SU-DHL-6 (cell line): Measurements from ENCODE around the gene SLC25A19.
A peak's percentile ranks its signal among the peaks of the same experiment; 100 is the strongest.

ENCODE experiments used
- H2AFZ ChIP-seq: fragments of 200-600 bp; sonication (generic); 2 replicates; pipeline ENCODE4 v1.6.1; 2014; ENCODE audit warnings: low read depth, mild to moderate bottlenecking, moderate library complexity, mixed read lengths, antibody characterized with exemption, low read length; ENCODE audit not compliant: severe bottlenecking
- H3F3A ChIP-seq: fragments of 200-600 bp; shearing (Covaris generic); 2 replicates; pipeline ENCODE4 v1.6.0; 2016; ENCODE audit warnings: antibody characterized with exemption, mild to moderate bottlenecking; ENCODE audit not compliant: insufficient read depth
- H3K27ac ChIP-seq: fragments of 200-600 bp; sonication (generic); 2 replicates; pipeline ENCODE4 v1.5.1; 2016; ENCODE audit warnings: low read depth, mild to moderate bottlenecking, low read length, moderate library complexity, mixed read lengths
- H3K27me3 ChIP-seq: fragments of 200-600 bp; sonication (generic), shearing (Covaris generic); 2 replicates; pipeline ENCODE4 v1.6.0; 2014; ENCODE audit warnings: mild to moderate bottlenecking, low read length
- H3K36me3 ChIP-seq: fragments of 200-600 bp; sonication (generic); 2 replicates; pipeline ENCODE4 v1.6.1; 2014; ENCODE audit warnings: mild to moderate bottlenecking, low read length, mixed read lengths
- H3K4me2 ChIP-seq: fragments of 300-600, 200-600 bp; shearing (Covaris generic), sonication (generic); 2 replicates; pipeline ENCODE4 v1.6.0; 2014; ENCODE audit warnings: low read length, low read depth, mild to moderate bottlenecking; ENCODE audit not compliant: poor library complexity, severe bottlenecking
- H3K4me3 ChIP-seq: fragments of 200-600 bp; sonication (generic); 2 replicates; pipeline ENCODE4 v1.5.1; 2014; ENCODE audit warnings: antibody characterized with exemption, low read length, mild to moderate bottlenecking, mixed read lengths; ENCODE audit not compliant: insufficient read depth, poor library complexity, severe bottlenecking
- H3K79me2 ChIP-seq: fragments of 200-600 bp; sonication (generic); 2 replicates; pipeline ENCODE4 v1.6.1; 2014; ENCODE audit warnings: mild to moderate bottlenecking, low read length, moderate library complexity; ENCODE audit not compliant: insufficient read depth
- H3K9ac ChIP-seq: fragments of 200-600 bp; sonication (generic); 2 replicates; pipeline ENCODE4 v1.7.0; 2014; ENCODE audit warnings: mild to moderate bottlenecking, low read length
- H3K9me2 ChIP-seq: fragments of 200-600 bp; sonication (generic); replicated peaks from 2 replicates; pipeline ENCODE4 v1.6.1; 2014; ENCODE audit warnings: low read length; ENCODE audit not compliant: insufficient read depth
- H3K9me3 ChIP-seq: fragments of 200-600 bp; sonication (generic); 2 replicates; pipeline ENCODE4 v1.6.1; 2014; ENCODE audit warnings: low read length, mixed read lengths; ENCODE audit not compliant: insufficient read depth
- H4K20me1 ChIP-seq: fragments of 200-600 bp; sonication (generic); 2 replicates; pipeline ENCODE4 v1.6.1; 2014; ENCODE audit warnings: low read depth, mild to moderate bottlenecking, antibody characterized with exemption, low read length, moderate library complexity, mixed read lengths
- EZH2phosphoT487 ChIP-seq: fragments of 200-600 bp; sonication (generic), shearing (Covaris generic); conservative IDR thresholded peaks from 2 replicates; pipeline ENCODE4 v1.6.1; 2018; ENCODE audit warnings: mild to moderate bottlenecking, antibody characterized with exemption, low read length, moderate library complexity, mixed read lengths
- TF ChIP-seq, protein P1 (sequence below): fragments of 200-600 bp; sonication (generic); IDR thresholded peaks from one replicate; pipeline ENCODE4 v1.5.1; 2017; ENCODE audit warnings: antibody characterized with exemption, mild to moderate bottlenecking, low read length, moderate library complexity; ENCODE audit not compliant: insufficient read depth, poor library complexity, severe bottlenecking

Gene SLC25A19

DNA sequence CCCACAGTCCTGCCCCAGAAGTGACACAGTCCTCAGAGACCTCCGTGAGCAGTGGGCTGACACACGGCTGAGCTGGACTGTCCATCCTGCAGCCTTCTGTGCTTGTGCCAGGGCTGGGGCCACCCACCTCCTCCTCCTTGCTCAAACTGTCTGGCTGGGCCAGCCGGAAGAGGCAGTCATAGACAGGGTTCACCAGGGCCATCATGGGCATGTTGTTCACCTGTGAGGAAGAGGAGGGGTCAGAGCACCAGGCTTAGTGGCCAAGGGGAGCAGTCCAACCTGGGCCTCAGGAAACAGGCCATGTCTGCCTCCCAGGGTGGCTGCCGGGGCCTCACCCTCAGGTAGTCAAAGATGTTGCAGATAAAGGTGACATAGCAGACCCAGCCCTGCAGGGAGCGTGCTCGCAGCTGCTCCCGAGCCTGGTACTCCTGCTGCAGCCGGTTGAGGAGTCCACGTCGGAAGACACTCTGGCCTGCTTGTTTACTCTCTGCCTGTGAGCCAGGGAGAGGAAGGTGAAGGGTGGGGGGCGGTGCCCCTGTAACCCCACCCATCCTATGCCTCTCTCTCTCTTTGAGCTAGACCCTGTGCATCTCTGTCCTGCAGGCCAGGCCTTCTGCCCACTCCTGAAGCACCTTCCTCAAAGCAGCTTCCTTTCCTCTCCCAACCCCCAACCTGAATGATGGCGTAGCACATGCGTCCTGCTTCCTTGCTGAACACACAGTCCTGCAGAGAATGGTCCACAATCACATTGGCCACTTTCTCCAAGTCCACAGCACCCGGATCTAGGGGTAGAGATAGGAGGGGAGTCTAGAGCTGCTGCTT, 21.6 kb downstream of the SLC25A19 start:
- Histone ChIP-seq H3K27me3 (no peaks in the 10 kb centered on the region), H3K4me3 (no peak overlapping the region), H3K79me2 (peaks cover 21% of the 10 kb centered on the region), H2AFZ (no peak overlapping the region), H3K9me2 (no peaks in the 10 kb centered on the region), H3K9ac (peak overlapping the region; percentile 13; the same call in 1 of the 2 replicates), H3K9me3 (no peaks in the 10 kb centered on the region), H3K27ac (peak overlapping the region; percentile 5; the same call in 1 of the 2 replicates), H3K36me3 (no peaks in the 10 kb centered on the region), H3K4me2 (no peak overlapping the region), H4K20me1 (no peaks in the 10 kb centered on the region), H3F3A (peaks cover 11% of the 10 kb centered on the region)
- TF ChIP-seq, protein P1, sequence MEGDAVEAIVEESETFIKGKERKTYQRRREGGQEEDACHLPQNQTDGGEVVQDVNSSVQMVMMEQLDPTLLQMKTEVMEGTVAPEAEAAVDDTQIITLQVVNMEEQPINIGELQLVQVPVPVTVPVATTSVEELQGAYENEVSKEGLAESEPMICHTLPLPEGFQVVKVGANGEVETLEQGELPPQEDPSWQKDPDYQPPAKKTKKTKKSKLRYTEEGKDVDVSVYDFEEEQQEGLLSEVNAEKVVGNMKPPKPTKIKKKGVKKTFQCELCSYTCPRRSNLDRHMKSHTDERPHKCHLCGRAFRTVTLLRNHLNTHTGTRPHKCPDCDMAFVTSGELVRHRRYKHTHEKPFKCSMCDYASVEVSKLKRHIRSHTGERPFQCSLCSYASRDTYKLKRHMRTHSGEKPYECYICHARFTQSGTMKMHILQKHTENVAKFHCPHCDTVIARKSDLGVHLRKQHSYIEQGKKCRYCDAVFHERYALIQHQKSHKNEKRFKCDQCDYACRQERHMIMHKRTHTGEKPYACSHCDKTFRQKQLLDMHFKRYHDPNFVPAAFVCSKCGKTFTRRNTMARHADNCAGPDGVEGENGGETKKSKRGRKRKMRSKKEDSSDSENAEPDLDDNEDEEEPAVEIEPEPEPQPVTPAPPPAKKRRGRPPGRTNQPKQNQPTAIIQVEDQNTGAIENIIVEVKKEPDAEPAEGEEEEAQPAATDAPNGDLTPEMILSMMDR = no peak
- no peak for TF ChIP-seq EZH2phosphoT487

DNA sequence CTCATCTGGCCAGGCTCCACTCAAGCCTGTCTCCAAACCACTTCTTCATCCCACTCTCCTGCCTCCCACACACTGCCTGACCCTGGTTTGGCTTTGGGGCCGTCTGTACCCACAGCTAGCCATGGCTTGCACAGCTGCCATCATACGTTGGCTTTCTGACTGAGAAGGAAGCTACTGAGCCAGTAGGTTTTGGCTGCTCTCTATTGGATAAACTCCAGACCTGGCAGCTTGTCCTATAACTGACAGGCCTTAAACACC, 22.2 kb downstream of the SLC25A19 start:
- H3F3A ChIP-seq = peaks cover 9% of the 10 kb centered on the region
- H3K9me3 ChIP-seq = no peaks in the 10 kb centered on the region
- H3K9ac ChIP-seq = peak overlapping the region; percentile 13; the same call in 1 of the 2 replicates
- no peaks in the 10 kb centered on the region for H3K27me3 ChIP-seq
- H2AFZ ChIP-seq = no peak overlapping the region
- H3K79me2 ChIP-seq = peaks cover 27% of the 10 kb centered on the region
- no peaks in the 10 kb centered on the region for H3K36me3 ChIP-seq
- no peak overlapping the region for H3K27ac ChIP-seq
- TF ChIP-seq, protein P1 = no peak
- no peak for TF ChIP-seq EZH2phosphoT487
- no peaks in the 10 kb centered on the region for H4K20me1 ChIP-seq
- no peak overlapping the region for H3K4me2 ChIP-seq
- no peaks in the 10 kb centered on the region for H3K9me2 ChIP-seq
- H3K4me3 ChIP-seq = no peak overlapping the region

- Histone ChIP-seq H3K9ac (no peak overlapping the region), H3K4me3 (no peak overlapping the region), H3K27me3 (no peaks in the 10 kb centered on the region), H3K4me2 (no peak overlapping the region), H3K79me2 (peaks cover 30% of the 10 kb centered on the region), H4K20me1 (no peaks in the 10 kb centered on the region), H3K9me3 (no peaks in the 10 kb centered on the region), H3K27ac (no peak overlapping the region), H2AFZ (no peak overlapping the region), H3F3A (peaks cover 9% of the 10 kb centered on the region), H3K9me2 (no peaks in the 10 kb centered on the region), H3K36me3 (no peaks in the 10 kb centered on the region)
- TF ChIP-seq, protein P1 = no peak
- no peak for TF ChIP-seq EZH2phosphoT487
Measured at GRCh38 chr17:75266316-75267152, 22.7 kb downstream of the SLC25A19 start.
